GM18909 (cell line): Measurements from ENCODE around the gene FAF1.

Experiments used
- ATAC-seq: cut with Tn5 transposase; IDR thresholded peaks from one replicate; pipeline ENCODE4 v1.9.1; 2021; ENCODE audit warnings: mild to moderate bottlenecking; ENCODE audit not compliant: unreplicated experiment, poor library complexity

FAF1 gene

DNA sequence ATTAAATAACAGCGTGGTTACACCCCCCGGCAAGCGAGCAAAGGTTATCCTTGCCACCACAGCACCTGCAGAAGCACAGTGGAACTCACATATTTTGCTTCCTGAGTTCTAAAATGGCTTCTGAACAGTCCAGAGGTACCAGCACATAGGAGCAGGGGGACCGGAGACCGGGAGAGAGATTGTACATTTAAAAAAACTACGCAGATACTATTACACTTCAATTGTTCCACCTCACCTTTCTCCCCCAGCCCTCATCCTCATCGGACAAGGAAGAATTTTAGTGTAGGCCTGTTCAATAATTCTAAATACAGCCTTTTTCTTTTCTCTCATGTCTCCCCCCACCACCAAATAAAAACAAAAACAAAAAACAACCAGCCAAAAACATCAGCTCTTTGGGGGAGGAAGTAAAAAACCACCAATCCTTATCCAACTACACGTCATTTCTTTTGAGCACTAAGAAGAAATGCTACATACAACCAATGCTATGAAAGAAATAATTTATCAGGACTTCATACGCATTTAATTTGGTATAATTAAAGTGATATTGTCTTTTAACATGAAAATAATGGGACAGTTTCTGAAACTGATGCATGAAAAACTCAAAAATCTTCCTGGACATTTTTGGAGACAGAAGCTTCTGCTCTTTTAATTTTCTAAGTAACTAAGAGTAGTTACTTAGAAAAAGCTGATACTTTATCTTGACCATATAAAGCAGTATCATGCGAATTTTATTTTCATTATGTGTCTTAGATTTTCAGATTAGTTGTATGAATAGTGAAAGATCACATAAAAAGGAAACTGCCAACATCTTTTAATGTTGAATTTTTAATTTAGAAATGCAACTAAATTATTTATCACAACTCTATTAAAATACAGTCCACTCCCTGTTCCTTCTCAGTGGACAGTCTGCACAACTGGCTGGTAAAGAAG lies 19.1 kb upstream of the FAF1 start:
- ATAC-seq, result no peak

DNA sequence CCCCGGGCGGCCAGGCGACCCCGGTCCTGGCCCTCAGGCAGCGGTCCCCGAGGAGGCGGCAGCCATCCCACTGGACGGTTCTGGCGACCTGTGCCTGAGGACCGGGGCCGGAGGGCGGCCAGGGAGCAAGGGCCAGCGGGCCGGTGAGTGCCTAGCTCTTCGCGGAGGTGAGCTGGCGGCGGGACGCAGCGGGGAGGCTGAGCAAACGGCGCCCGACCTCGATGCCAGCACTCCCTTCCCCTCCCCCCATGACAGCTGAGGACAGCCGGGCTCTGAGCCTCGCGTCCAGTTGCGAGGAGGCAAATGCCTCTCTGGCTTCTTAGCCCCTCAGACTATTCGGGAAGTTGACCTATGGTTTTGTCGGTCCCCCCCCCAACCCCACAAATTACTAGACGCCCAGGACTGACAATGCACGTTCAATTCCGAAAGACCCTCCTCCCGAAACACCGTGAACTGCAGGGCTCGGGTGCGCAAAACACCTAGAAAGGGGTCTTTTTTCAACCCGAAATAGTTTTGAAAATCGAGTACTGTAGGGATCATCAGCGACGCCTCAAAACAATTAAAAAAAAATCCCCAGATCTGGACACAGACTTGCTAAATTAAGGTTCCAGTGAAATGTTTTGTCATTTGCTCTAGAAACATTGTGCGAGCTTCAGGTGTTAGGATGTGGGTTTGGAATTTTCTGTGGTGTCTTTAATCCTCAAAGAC lies 18.2 kb upstream of the FAF1 start:
- peak; percentile 37 for ATAC-seq

GRCh38 chr1:50977575-50978143 lies 17.6 kb upstream of the FAF1 start:
- peak; percentile 66 for ATAC-seq

GRCh38 chr1:50976890-50977574 lies 17.0 kb upstream of the FAF1 start:
- peak; percentile 74 for ATAC-seq

GRCh38 chr1:50976111-50976889 lies 16.2 kb upstream of the FAF1 start:
- ATAC-seq, result peak; percentile 7

DNA sequence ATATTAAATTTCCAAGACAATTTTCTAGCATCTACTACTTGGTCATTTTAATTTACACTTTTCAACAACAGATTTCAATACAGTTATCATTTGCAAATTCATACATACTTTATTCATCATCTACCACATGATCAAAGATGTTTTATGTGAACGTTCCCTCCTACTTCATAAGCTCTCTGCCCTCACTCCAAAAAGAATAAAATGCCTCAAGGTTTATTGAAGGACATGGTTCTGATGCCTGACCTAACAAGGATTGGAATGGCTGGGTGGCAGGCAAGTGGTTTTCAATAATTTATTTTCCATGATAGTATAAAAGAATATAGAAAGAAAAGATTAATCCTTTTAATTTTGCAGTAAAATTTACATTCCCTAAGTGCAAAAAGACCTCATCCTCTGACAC lies 15.4 kb upstream of the FAF1 start:
- ATAC-seq, result no peak

GRCh38 chr1:50974618-50974935 lies 14.5 kb upstream of the FAF1 start:
- ATAC-seq, result no peak

DNA sequence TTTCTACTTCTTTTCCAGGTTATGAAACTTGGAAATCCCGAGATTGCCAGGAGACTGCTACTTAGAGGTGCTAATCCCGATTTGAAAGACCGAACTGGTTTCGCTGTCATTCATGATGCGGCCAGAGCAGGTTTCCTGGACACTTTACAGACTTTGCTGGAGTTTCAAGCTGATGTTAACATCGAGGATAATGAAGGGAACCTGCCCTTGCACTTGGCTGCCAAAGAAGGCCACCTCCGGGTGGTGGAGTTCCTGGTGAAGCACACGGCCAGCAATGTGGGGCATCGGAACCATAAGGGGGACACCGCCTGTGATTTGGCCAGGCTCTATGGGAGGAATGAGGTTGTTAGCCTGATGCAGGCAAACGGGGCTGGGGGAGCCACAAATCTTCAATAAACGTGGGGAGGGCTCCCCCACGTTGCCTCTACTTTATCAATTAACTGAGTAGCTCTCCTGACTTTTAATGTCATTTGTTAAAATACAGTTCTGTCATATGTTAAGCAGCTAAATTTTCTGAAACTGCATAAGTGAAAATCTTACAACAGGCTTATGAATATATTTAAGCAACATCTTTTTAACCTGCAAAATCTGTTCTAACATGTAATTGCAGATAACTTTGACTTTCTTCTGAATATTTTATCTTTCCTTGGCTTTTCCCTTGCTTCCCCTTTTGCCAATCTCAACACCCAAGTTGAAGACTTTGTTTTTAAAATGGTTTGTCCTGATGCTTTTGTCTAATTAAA lies 14.0 kb upstream of the FAF1 start:
- ATAC-seq, result no peak

- no peak for ATAC-seq
These were observed 13.2 kb upstream of the FAF1 start for GRCh38 chr1:50973255-50973654.

GRCh38 chr1:50972766-50973165 lies 12.7 kb upstream of the FAF1 start:
- ATAC-seq, result no peak

DNA sequence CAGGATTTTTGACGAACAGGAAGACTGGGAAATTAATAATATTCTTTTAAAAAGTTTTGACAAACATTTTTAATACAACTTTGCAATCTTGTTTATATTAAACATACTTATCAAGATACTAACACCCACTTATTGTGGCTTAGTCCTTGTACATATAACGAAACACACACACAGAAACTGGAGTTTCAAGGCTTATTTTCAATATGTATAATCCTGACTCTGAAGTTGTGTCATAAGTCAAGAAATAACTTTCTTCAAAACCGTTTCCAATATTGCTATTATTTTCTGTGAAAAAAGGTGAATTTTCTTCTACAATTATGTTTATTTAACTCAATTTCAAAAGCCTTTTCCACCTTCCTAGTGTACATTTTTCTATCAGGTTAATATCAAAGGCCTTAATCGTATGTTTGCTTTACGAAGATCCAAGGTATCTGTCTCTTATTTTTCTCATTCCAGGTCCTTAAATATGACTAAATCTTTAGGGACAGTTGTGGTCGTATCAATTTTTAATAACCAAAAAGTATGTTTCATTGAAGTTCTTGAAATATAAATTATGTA lies 11.8 kb upstream of the FAF1 start:
- ATAC-seq, result no peak

- no peak for ATAC-seq
These were observed 11.0 kb upstream of the FAF1 start for GRCh38 chr1:50970931-50971582.

DNA sequence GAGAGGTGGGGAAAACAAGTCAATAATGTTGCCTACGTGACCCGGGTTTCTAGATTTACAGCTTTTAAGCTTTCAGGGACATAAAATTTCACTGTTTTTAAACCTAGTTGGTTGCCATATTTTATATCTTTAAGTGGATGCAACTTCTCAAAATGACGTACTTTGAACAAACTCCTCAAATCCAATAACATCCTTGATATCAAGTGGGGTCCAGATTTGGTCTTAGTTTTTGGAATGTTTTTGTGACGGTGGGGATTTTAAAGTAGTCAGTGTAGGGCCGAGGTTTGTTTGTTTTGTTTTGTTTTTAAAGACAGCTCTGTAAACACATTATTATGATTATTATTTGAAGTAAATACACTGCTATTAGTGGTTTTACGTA lies 10.4 kb upstream of the FAF1 start:
- no peak for ATAC-seq

GRCh38 chr1:50969611-50970508 lies 9.8 kb upstream of the FAF1 start, which contains the start of gene CDKN2C:
Gene CDKN2C (plus strand): TSS chr1:50970245. CDS start chr1:50970369, 124 bp downstream.
- peak; percentile 34 for ATAC-seq

GRCh38 chr1:50968821-50969610 lies 8.9 kb upstream of the FAF1 start:
- ATAC-seq, result peak; percentile 26

GRCh38 chr1:50968158-50968820 lies 8.2 kb upstream of the FAF1 start:
- peak; percentile 66 for ATAC-seq
